Fibroblast of mammary gland (primary cell): ENCODE results near the gene DENND5A.
"Not testable (repeated sequence)": the region's sequence is repeated elsewhere in the genome, so short reads cannot be mapped to it uniquely, and the experiment has no call there.

Experiments used
- DNase-seq: peaks from one replicate; pipeline ENCODE4 v3.0.0-alpha.2; 2010; ENCODE audit warnings: low read depth
- H3K4me3 ChIP-seq: 2 replicates; pipeline ENCODE4 v1.5.1; 2011; ENCODE audit warnings: low read depth, mild to moderate bottlenecking, low read length, moderate library complexity; ENCODE audit not compliant: control insufficient read depth
- CTCF ChIP-seq: conservative IDR thresholded peaks from 2 replicates; pipeline ENCODE4 v1.5.1; 2011; ENCODE audit warnings: low read depth, low read length, inconsistent platforms; ENCODE audit not compliant: control insufficient read depth, insufficient read depth

DENND5A gene

DNA sequence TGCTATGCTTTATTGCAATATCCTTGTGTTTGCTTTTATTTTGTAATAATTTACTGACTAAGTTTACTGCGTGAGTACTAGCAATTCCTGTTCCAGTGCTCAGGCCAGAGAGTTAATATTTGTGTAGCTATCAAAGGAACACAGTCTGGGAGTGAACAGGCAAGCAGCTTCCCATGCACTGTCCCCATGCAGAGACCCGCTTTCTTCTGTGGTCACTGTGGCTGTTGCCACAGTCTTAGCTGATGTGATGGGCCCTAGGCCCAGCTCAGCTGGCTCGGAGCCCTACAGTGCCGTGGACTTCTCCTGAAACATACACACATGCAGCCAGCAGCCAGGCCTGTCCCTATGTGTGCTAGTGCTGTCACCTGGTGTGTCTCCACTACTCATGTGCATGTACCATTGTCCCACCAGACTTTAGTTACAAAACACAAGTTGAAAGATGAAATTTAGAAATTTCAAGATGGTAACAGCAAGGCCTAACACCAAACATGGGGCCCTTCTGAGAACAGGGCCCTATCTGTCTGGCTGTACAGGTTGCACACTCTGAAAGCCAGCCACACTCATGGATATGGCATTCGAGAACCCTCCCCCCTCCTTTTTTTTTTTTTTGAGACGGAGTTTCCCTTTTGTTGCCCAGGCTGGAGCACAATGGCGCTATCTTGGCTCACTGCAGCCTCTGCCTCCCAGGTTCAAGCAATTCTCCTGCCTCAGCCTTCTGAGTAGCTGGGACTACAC lies 161.4 kb downstream of the DENND5A start:
- H3K4me3 ChIP-seq, result no peak overlapping the region
- no peak for TF ChIP-seq CTCF
- DNase-seq, result no peak

- no peak for TF ChIP-seq CTCF
- no peak for DNase-seq
- H3K4me3 ChIP-seq, result no peak overlapping the region
Observed at GRCh38 chr11:9099617-9100016, 165.5 kb downstream of the DENND5A start.

- DNase-seq, H3K4me3 ChIP-seq: not testable (repeated sequence)
Observed at GRCh38 chr11:9098455-9098854, 166.7 kb downstream of the DENND5A start.

DNA sequence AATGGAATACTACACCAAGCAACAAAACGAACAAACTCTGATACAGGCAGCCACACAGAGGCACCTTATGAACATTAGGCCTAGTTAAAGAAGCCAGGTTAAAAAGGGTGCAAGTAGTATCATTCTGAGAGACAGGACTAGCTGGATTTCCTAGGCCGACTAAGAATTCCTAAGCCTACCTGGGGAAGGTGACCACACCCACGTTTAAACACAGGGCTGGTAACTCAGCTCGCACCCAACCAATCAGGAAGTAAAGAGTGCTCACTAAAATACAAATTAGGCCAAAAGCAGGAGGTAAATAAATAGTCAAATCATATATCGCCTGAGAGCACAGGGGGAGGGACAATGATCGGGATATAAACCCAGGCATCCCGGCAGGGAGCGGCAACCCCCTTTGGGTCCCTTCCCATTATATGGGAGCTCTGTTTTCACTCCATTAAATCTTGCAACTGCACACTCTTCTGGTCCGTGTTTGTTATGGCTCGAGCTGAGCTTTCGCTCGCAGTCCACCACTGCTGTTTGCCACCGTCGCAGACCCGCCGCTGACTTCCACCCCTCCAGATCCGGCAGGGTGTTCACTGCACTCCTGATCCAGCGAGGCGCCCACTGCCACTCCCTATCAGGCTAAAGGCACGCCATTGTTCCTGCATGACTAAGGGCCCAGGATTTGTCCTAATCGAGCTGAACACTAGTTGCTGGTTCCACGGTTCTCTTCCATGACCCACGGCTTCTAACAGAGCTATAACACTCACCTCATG lies 167.8 kb downstream of the DENND5A start:
- H3K4me3 ChIP-seq, DNase-seq: not testable (repeated sequence)

- H3K4me3 ChIP-seq, result no peak overlapping the region
- no peak for DNase-seq
- no peak for TF ChIP-seq CTCF
Observed at GRCh38 chr11:9096427-9096826, 168.7 kb downstream of the DENND5A start.

DNA sequence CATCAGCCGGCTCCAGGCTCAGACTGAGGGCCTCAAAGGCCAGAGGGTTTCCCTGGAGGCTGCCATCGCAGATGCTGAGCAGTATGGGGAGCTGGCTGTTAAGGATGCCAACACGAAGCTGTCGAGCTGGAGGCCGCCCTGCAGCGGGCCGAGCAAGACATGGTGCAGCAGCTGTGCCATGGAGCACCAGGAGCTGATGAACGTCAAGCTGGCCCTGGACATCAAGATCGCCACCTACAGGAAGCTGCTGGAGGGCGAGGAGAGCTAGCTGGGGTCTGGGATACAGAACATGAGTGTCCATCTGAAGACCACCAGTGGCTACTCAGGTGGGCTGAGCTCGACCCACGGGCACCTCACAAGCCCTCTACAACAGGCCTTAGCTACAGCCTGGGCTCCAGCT lies 169.7 kb downstream of the DENND5A start:
- no peak overlapping the region for H3K4me3 ChIP-seq
- DNase-seq, result no peak
- no peak for TF ChIP-seq CTCF

GRCh38 chr11:9094420-9094819 lies 170.7 kb downstream of the DENND5A start:
- no peak for TF ChIP-seq CTCF
- no peak for DNase-seq
- no peak overlapping the region for H3K4me3 ChIP-seq
